NCI-H69 (cell line): ENCODE measurements around the gene SLX1A.
"Not testable (repeated sequence)": the region's sequence is repeated elsewhere in the genome, so short reads cannot be mapped to it uniquely, and the experiment has no call there.

ENCODE experiments used
- DNase-seq: peaks from one replicate; lab custom pipeline; 2025; lab: John Stamatoyannopoulos, UW

SLX1A gene

DNA sequence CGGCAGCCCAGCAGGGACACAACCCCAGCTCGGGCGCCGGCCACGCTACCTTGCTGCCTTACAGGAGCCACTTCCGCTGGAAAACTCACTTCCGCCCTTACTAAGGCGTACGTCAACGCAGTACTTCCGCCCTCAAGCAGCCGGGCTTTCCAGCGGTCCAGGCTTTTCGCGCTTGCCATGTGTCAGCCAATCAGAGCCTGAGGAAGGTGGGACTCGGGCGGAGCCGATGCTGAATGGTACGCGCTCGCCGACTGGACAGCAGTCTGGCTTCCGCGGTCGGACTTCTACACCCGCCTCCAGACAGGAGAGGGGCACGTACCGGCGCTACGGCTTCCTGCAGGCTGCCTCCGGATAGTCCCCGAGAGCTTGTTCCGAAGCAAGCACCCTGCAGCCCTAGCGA is at the start of gene SLX1A, which contains the start of gene BOLA2B:
SLX1A (plus strand) TSS at position 261 of the 400 bp plus-strand sequence. CDS start 210 bp downstream, outside the sequence.
BOLA2B (minus strand) TSS at position 52 of the 400 bp plus-strand sequence. CDS start 71 bp downstream, outside the sequence.
- not testable (repeated sequence) for DNase-seq

- DNase-seq: no peak
Measured at GRCh38 chr16:30144017-30144416, 49.7 kb upstream of the SLX1A start.

DNA sequence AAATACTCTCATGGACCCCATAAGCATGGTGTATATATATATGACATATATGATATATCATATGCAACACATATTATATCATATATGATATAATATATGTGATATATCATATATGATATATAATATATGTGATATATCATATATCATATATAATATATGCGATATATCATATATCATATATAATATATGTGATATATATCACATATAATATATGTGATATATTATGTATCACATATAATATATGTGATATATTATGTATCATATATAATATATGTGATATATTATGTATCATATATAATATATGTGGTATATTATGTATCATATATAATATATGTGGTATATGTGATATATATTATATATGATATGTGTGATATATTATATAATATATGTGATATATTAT is 48.8 kb upstream of the SLX1A start:
- no peak for DNase-seq

DNA sequence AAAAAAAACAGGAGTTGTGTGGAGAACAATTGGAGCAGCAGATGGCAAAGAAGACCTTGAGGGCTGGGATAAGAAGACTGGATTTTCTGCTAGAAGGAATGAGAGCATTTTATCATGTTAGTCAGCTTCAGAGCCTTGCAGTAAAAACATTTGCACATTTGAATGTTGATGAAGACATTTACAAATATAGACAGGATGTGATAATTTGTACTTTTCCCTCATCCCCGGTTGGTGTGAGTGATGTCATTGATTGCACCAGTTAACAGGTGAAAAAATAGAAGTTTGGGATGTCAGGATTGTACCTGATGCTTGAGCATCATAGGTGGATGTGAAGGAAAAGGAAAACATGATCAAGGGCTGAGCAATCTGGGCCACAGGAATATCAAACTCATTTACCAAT is 48.0 kb upstream of the SLX1A start:
- DNase-seq: no peak

DNA sequence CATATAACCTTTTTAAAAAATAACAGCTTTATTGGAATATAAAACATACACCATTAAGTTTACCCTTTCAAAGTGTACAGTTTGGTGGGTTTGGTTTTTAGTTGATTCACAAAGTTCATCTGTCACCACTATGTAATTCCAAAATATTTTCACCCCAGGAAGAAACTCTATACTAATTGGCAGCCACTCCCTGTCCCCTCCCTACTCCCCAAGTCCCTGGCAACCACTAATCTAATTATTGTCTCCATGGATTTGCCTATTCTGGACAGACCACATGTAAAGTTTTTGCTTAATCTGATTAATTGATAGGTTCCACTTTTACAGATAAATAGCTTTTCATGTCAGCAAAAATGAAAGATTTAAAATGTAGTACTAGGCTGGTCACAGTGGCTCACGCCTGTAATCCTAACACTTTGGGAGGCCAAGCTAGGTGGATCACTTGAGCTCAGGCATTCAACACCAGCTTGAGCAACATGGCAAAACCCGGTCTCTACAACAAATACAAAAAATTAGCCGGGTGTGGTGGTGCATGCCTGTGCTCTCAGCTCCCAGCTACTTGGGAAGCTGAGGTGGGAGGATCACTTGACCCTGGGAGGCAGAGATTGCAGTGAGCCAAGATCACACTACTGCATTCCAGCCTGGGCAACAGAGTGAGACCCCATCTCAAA is 45.7 kb upstream of the SLX1A start:
- no peak for DNase-seq

DNA sequence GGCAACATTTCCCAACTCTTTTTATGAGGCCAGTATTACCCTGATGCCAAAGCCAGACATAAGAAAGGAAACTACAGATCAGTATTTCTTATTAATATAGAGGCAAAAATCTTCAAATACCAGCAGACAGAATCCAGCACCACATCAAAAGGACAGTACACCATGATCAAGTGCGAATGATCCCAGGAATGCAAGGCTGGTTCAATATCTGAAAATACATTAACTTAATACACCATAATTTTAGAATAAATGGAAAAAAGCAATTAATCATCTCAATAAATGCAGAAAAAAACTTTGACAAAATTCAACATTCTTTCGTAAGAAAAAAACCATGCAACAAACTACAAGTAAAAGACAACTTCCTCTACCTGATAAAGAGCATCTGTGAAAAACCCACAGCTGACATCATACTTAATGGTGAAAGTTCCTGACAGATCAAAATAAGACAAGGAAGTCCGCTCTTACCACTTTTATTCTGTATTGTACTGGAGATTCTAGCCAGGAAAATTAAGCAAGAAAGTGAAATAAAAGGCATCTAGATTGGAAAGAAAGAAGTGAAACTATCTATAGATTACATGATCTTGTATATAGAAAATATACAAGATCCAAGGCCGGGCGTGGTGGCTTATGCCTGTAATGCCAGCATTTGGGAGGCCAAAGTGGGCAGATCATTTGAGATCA is 44.3 kb upstream of the SLX1A start:
- no peak for DNase-seq

GRCh38 chr16:30151091-30151490 is 42.6 kb upstream of the SLX1A start:
- DNase-seq: no peak

DNA sequence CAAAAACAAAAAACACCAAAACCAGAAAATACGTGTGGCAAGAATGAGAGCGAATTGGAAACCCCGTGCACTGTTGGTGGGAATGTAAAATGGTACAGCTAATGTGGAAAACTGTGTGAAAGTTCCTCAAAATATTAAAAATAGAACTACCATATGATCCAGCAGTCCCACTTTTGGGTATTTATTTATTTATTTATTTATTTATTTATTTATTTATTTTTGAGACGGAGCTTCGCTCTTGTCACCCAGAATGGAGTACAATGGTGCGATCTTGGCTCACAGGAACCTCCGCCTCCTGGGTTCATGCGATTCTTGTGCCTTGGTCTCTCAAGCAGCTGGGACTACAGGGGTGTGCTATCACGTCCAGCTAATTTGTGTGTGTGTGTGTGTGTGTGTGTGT is 41.2 kb upstream of the SLX1A start:
- DNase-seq: no peak

DNA sequence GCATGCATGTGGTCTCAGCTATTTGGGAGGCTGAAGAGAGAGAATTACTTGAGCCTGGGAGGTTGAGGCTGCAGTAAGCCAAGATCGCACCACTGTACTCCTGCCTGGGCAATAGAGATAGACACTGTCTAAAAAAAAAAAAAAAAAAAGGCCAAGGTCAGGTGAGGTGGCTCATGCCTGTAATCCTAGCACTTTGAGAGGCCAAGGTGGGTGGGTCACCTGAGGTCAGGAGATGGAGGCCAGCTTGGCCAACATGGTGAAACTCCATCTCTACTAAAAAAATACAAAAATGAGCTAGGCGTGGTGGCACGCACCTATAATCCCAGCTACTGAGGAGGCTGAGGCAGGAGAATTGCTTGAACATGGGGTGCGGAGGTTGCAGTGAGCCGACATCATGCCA is 38.5 kb upstream of the SLX1A start:
- no peak for DNase-seq

GRCh38 chr16:30157214-30157613 is 36.5 kb upstream of the SLX1A start:
- DNase-seq: no peak

- DNase-seq: no peak
Measured at GRCh38 chr16:30163538-30163937, 30.1 kb upstream of the SLX1A start.

DNA sequence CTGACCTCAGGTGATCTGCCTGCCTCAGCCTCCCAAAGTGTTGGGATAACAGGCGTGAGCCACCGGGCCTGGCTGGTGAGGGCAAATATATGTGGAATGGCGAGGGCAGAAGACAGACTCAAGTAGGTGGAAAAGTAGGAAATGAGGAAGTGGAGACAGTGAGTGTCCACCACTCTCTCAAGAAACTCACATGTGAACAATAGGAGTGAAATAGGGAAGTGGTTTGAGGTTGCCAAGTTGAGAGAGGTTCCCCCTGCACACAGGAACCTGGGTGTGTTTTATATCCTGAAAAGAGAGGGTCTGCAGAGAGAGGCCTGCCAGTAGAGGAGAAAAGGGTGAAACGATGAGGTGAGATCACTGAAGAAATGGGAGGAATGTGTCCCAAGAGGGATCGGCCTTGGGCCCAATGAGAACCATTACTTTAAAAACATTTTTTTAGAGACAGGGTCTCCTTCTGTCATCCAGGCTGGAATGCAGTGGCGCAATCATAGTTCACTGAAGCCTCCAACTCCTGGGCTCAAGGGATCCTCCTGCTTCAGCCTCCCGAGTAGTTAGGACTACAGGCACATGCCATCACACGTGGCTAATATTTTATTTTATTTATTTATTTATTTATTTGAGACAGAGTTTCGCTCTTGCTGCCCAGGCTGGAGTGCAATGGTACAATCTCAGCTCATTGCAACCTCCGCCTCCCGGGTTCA is 27.3 kb upstream of the SLX1A start:
- no peak for DNase-seq

DNA sequence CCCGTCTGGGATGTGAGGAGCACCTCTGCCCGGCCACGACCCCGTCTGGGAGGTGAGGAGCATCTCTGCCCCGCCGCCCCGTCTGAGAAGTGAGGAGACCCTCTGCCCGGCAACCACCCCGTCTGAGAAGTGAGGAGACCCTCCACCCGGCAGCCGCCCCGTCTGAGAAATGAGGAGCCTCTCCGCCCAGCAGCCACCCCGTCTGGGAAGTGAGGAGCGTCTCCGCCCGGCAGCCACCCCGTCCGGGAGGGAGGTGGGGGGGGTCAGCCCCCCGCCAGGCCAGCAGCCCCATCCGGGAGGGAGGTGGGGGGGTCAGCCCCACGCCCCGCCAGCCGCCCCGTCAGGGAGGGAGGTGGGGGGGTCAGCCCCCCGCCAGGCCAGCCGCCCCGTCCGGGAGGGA is 24.9 kb upstream of the SLX1A start:
- DNase-seq: not testable (repeated sequence)

DNA sequence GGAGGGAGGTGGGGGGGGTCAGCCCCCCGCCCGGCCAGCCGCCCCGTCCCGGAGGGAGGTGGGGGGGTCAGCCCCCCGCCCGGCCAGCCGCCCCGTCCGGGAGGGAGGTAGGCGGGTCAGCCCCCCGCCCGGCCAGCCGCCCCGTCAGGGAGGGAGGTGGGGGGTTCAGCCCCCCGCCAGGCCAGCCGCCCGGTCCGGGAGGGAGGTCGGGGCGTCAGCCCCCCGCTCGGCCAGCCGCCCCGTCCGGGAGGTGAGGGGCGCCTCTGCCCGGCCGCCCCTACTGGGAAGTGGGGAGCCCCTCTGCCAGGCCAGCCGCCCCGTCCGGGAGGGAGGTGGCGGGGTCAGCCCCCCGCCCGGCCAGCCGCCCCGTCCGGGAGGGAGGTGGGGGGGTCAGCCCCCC is 24.3 kb upstream of the SLX1A start:
- DNase-seq: not testable (repeated sequence)

GRCh38 chr16:30170145-30170544 is 23.5 kb upstream of the SLX1A start:
- not testable (repeated sequence) for DNase-seq

- no peak for DNase-seq
Measured at GRCh38 chr16:30173054-30173453, 20.6 kb upstream of the SLX1A start.

GRCh38 chr16:30176876-30177275 is 16.8 kb upstream of the SLX1A start:
- not testable (repeated sequence) for DNase-seq

- no peak for DNase-seq
Measured at GRCh38 chr16:30179195-30179594, 14.5 kb upstream of the SLX1A start.

DNA sequence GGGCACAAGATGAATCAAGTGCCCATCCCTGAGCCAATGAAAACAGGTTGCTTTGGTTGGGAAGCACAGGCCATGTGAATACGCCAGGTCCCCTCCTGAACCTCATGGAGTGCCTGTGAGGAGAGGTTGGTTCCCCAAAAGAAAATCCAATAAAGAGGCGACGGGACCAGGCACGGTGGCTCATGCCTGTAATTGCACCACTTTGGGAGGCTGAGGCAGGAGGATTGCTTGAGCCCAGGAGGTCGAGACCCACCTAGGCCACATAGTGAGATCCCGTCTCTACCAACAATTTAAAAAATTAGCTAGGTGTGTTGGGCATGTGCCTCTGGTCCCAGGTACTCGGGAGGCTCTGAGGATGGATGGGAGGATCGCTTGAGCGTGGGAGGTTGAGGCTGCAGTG is 13.7 kb upstream of the SLX1A start:
- no peak for DNase-seq

DNA sequence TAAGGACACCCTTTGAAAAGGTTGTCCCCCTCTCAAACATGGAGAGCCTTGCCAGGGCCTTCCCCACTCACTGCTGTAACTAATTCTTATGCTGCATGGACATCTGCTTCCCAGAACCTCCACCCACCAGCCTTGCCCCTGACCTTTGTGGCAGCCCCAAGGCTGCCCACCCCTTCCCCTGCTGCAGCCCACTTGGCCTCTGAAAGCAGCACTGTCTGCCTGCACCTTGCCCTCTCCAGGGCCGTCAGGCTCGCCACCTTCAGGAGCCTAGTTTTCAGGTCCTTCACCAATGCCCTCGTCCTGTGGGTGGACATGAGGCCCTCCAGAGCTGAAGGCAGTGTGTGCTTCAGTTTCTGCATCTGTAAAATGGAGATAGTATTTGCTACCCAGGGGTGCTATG is 12.9 kb upstream of the SLX1A start:
- DNase-seq: no peak

DNA sequence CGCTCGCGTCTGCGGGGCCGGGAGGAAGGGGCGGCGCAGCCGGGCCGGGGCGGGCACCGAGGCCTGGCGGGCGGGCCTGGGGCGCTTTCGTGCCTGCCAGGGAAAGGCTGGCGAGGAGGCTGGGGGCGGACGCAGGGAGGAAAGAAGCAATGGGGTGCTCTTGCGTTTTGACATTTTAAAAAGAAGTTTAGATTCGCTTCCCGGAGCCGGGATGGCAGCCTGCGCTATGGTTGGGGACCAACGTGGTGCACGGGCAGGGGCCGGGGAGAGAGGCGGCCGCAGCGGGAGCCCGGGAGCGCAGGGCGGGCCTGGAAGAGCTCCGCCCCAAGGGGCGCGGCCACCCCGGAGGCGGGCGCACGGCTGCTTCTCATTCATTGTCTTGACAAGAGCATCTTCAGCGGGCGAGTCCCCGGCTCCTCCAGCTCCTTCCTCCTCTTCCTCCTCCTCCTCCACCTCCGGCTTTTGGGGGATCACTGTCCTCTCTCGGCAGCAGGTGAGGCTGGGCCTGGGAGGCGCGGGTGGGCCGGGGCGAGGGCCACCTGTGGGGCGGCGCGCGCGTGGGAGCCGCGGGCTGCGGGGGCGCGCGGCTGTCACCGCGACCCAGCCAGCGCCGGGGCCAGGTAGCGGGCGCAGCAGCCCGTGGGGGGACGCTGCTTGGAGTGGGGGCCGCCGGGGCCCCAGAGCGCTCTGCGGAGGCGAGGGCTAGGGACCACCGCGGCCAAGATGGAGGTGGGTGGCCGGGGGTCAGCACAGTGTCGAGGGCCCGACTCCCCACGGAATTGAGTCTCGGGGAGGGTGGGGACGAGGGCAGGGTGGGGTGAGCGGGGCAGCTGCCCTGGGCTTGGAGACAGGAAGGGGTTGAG is 10.2 kb upstream of the SLX1A start, which contains the start of gene CORO1A:
CORO1A (plus strand) TSS at position 370 of the 863 bp plus-strand sequence. CDS start 1,608 bp downstream, outside the sequence.
- DNase-seq: peak; percentile 93
